Stimulated activated CD4-positive, alpha-beta T cell treated with anti-CD3 and anti-CD28 coated beads, TNF-alpha, amount 100 ng/mL, for 1 hour (primary cell): Measurements from ENCODE around the gene RUVBL1.

ENCODE experiments used
- DNase-seq, 3 donors: peaks; one replicate each; pipeline ENCODE4 v3.0.0-alpha.2; 2020; ENCODE audit warnings: low read depth in 3 of 3, low spot score in 1 of 3

RUVBL1 gene

DNA sequence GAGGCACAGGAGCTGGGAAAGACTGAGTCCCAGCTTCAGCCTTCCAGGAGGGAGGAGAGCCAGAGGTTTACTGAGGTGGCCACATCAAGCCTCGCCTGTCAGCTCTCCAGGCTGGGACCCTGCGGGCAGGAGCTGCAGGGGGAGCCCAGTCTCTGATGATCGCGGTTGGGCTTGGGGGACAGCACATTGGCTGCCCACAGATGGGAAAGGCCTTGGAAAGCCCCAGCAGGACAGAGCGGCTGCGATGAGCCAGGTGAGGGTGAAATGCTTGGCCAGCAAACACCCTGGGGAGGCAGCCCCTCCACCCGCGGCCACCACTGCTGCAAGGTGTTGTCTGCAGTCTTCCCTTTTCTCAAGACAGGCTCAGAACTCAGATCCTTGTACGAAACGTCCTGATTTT is 40.2 kb downstream of the RUVBL1 start:
- no peak for DNase-seq

DNA sequence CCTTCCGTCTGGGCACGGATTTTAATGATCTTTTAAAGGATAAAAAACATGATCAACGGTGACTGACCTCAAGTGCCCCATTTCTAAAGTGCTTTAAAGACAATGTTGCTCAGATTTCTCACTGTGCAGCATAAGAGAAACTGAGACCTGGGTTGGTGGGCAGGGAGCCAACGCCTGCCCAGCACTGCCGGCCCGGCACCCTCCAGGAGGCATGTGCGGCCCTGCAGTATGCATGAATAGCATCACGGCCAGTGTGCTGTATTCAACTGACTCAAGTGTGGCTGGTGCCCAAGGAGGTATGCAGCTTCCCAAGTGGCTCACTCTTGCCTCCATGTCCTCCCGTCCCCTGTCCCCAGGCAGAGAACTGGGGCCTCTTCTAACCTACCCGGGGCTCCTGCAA is 41.1 kb downstream of the RUVBL1 start:
- no peak for DNase-seq

DNA sequence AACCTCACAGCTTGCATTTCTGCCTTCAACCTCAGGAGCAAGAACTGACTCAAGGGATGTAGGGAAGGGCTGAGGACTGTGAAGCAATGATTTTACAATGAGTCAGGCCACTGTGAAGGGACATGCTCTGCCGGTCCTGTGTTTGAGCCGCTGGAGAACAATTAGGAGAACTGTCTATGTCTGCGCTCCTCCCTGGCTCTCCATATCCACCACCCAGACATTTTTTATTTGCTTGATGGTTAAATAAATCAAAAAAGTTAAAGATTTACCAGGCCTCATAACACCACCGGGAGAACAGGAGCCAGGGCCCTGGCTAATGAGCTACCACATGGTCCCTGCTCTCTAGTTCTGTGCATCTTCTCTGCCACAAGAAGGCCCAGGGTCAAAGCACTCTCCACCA is 41.8 kb downstream of the RUVBL1 start:
- DNase-seq: no peak

DNA sequence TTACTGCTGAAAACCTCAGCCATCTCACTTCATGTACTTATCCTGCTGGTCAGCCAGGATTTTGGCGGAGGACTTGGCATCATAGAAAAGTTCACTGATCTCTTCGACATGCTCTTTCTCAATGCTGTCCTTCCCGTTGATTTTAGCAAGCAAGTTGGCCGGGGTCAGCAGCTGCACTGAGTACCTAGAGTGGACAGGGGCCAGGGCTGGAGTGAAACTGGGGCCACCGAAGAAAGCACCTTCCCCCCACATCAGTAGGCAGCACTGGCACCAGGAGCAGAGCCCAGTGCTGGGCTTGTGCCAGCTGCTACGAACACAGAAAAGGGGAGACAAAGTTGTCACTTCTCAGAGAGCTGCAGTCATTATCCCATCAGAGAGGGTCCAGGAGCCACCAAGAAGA is 42.4 kb downstream of the RUVBL1 start:
- DNase-seq: no peak

DNA sequence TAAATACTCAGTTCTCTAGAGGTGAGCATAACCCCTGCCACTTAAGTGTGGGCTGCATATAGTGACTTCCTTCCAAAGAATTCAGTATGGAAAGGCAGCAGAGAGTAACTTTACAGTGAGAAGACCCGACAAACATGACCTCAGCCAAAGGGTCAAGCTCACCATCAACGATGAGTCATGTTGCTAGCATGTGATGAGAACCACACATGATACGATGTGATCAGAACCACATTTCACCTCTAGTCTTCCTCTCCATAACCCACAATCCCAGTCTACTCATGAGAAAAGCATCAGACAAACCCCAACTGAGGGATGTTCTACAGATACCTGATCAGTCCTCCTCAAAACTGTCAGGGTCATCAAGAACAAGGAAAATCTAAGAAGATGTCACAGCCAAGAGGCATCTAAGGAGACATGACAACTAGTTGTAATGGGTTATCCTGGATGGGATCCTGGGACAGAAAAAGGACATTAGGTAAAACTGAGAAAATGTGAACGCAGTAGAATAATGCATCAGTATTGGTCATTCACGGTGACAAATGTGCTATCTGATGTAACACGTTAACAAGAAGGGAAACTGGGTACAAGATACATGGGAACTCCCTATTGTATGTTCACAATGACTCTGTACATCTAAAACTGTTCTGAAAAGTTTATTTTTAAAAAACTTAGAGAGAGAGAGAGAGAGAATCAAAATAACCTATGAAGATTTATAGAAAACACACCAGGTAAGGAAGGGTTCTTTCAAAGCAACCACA is 43.1 kb downstream of the RUVBL1 start:
- no peak for DNase-seq

DNA sequence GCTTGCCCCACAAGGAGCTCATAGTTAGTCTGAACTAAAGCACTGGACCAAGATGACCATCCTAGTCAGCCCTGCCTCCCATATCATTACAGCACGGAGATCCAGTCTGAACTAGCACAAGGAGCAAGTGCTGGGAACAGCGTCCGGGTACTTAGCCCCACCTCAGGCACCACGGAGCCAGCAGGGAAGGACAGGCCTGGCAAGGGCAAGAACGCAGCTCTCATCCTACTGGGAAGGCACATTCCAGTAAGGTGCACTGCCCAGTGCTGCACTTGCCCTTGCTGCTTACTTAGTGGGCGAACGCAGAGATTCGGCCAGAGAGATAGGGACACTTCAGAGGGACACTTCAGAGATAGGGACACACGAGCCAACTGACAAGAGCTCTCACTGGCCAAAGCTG is 43.8 kb downstream of the RUVBL1 start:
- no peak for DNase-seq

DNA sequence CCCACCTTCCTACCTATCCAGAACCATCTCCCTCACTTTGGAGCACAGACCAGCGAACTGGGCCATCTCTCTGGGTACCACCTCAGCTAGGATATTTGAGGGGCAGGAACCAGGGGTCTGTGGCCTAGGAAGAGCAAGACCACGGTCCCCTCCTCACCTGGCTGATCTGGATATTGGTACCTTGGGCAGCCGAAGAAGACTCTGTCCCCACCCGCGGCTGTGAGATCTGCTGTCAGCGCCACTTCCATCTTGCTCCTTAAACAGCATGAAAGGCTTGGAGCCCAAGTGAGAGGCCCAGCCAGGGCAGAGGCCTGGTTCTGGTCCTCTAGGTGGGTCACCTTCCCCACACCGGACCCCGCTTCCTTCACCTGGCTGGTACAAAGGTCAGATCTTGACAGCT is 44.7 kb downstream of the RUVBL1 start:
- no peak for DNase-seq

DNA sequence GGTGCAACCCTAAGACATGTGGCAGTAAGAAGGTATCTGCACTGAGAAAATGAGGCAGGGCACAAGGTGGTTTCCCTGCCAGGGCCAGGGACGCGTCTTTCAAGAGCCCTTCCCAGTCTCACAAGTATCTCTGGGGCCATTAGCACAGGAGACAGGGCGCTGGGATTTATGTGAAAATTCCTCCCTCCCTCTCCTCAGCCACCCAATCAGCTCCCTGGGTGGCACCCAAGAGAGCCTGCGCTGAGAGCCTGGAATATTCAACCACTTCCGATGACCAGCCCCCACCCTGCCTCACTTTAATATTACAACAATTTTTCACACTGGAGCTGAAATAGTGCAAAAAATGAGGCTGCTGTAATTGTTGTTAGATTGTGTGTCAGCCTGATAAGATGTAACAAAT is 45.3 kb downstream of the RUVBL1 start:
- no peak for DNase-seq

DNA sequence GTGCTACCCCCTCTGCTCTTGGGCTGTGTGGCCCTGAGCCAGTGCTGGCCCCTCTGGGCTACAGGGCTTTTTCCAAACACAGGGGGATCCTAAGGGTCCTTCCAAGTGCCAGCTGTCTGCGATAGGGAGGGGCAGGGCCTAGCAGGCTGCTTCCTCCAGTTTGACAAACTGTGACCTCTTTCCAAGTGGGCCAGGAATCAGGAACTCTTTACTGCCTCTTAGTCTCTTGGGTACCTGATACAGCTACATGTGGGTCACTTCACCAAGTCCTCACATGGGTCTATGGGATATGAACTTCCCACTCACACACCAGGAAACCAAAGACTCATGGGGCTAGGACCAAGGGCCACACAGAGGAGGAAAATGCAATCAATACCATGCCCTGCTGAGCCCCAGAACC is 45.9 kb downstream of the RUVBL1 start:
- no peak for DNase-seq

DNA sequence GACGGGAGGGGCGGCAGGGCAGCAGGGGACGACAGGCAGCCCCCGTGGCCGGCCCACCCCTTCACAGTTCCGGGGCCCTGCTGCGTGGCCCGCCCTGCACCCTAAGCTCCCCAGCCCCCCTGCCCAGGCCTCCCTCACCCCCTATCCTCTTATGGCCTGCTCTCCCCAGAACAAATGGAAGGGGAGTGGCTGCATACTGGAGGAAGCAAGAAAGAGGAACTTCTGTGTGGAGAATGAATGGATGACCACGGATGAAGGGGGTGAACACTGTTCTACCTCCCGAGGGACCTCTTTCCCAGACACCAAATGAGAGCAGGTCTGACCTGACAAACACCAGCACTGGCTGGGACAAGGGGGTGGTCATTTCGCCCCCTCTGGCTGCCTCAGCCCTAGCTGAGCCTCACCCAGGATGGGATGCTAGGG is 46.4 kb downstream of the RUVBL1 start:
- no peak for DNase-seq

DNA sequence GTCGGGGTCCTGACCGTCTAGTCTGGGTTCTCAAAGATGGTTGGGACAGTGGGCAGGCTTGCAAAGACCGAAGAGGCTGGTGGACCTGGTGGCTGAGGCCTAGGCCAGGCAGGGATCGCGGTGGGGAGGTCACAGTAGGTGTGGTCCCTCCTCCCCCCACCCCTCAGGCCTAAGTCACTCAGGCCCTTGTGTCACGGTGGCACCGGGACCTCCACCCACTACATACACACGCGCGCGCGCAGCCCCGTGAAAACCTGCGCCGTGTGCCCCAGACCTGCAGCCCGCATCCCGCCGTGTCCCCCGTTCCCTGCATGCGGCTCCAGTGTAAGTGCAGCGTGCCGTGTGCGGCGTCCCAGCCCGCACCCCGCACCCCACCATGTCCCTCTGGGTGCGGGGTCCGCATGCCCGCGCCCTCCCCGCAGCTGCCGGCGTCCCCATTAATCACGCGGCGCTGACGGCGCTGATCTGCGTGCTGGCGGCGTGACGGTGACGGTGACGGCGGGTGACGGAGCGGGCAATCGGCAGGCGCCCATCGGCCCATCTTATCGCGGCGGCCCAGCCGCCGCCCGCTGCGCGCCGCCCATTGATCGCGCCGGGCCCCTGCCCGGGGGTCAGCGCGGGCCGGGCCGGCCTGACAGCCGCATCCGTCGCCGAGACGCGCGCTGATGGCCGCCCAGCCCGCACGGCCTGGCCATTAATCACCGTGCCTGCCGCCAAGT is 47.0 kb downstream of the RUVBL1 start:
- DNase-seq: no peak

DNA sequence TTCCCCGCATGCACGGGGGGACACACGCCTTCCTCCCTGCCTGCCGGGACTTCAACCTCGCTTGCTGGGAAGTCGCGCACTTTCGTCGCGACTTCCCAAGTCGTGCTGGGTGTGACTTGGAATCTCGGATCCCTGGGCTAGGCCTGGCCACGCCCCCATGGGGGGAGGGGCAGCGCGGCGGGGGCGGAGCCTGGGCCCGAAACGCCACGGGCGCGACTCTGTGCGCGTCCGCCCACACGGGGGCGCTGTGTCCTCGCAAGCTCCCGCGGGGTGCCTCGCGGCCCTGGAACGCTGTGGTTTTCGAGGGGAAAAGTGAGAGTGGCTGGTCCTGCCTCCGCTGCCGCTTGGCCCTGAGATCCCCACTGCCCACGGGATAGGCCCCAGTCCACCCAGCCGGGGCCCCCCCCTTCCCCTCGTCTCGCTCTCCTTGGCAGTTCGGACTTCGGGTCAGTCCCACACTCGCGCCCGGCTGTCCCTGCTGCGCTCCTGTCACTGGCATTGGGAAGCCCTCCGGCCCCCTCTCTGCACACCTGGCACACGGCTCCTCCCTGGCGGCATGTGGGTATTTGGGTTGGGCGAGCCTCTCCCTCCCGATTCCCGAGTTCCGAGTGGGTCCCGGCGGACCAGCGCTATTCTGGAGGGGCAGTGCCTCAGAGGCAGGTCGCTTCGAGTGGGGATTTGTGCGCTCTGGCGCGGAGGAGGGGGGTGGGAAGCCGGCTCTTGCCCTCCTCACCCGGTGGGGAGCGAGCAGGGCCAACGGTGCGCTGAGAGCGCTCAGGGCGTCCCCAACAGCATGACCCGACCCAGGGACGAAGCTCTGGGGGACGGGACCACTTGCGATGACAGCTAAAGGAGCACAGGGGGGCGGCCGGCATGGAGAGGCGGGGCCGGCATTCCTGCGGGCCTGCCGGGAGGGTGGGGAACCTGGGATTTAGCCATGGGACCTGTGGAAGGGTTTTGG is 47.8 kb downstream of the RUVBL1 start:
- peak; percentile 49 to 89 (median 72) for DNase-seq

DNA sequence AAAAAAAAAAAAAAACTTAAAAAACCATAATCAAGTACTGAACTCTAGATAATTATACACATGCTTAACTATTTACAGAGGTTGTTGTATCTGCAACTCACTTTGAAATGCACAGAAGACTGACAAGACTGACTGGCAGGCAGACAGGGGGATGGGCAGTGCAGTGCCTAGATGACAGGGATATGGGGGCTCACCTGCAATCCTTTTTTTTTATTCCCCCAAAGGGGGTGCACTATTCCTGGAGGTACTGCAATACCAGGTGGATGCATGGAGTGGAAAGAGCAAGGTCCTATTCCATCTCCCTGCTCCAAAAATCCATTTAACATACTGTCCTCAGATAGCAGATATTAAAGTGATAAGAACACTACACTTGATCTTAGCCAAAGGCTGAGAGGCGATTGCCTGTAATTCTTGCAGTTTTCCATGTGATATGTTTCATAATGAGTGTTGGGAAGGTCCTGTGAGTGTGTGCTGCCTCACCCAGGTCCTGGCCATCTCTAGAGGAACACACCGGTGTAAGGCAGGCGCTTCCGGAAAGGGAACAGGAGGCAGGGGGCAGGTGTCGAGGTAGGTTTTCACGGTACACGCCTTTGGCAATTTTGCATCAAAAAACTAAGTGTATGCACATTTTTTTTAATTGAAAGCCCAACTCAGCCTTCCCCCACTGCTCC is 48.6 kb downstream of the RUVBL1 start:
- no peak for DNase-seq

DNA sequence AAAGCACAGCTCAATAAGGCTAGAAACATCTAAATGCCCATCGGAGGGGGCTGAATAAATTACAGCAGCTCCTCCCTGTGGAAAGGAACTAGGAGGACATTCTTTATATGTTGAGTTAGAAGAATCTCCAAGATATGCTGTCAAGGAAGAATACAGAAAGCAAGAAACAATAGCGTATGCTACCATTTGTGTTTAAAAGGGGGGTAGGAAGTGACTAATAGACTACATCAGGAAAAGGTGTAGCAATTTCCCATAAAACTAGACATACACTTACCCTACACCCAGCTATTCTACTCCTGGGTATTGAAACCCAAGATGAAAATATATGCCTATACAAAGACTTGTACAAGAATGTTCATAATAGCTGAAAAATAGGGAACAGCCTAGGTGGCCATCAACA is 49.8 kb downstream of the RUVBL1 start:
- DNase-seq: no peak

DNA sequence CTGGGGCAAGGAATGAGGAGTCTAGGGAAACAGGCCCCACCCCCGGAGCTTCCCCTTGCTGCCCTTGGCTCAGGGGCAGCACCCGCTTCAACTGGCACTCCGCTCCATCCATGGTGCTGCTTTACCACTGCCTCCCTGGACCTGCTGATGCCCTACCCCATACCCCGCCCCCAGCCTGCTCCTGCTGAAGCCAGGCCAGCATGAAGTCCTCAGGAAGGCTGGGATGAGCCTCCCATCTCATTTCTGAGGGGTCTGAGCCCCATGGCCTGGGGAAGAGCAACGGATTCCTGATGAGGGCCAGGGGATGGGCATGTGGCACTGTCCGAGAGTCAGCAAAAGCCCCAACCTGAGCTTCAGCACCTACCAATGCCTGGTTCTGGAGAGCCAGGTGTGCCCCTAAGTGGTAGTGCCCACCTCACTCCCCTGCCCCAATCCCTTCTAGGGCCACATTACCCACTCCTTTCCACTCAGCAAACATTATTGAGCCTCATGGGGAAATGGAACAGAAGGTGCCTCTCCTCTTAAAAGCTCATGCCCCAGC is 50.4 kb downstream of the RUVBL1 start:
- no peak for DNase-seq

DNA sequence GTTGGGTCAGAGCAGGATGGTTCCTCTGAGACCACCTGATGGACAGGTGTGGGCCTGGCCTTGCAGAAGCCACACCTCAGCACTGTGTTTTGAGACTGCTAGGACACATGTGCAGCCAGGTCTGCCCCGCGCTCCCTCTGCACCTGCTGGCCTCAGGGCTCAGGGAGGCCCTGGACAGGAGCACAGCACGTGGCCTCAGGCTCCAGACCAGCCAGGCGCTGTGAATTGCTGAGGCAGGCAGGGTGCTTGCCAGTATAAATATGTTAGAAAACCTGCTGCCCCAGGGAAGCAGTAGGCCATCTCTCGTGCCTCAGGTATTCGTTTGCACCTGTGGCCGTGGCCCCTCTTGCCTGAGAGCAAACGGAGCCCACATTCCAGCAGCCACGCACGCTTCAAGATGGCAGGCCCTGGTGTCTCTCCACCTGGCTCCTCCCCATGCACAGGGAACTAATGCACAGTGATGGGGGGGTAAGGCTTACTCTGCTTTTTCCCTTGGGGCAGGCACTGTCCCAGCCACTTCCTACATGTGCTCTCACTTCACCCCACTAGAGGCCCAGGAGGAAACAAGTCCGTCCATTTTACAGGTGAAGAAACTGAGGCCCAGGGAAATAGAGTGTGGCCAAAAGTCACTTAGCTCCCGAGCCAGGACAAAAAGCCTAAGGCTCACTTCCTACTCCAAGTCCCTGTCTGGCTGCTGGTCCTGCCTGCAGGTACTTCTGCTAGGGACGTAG is 51.0 kb downstream of the RUVBL1 start:
- DNase-seq: no peak

DNA sequence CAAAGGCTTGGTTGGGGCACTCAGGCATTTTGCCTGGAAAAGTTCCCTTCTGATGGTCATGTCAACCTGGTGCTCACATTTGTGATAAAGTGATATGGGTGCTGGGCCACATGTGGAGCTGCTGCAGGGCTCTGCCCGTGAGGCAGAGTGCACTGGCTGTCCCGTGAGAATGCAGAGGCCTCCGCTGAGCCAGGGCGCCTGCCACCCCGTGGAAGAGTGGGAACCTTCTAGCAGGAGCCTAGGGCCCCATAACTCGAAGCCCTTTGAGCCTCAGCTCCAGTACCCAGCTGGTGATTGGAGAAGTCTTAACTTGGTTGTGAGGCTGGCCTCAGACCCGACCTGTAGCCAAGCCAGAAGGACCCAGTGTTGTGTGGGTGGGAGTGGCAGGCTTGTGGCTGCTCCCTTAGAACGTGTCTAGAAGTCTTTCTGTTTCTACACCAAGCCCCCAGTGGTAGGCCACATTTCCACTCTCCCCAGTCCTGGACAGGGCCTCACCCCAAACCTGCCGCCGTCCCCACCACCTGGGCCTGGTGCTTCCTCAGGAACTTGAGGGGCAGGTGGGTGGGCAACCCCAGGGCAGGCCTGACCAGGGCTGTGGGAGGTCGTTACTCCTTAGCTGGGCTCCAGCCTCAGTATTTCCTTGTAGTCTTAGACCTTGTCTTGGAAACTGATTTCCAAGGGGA is 51.7 kb downstream of the RUVBL1 start:
- DNase-seq: no peak

DNA sequence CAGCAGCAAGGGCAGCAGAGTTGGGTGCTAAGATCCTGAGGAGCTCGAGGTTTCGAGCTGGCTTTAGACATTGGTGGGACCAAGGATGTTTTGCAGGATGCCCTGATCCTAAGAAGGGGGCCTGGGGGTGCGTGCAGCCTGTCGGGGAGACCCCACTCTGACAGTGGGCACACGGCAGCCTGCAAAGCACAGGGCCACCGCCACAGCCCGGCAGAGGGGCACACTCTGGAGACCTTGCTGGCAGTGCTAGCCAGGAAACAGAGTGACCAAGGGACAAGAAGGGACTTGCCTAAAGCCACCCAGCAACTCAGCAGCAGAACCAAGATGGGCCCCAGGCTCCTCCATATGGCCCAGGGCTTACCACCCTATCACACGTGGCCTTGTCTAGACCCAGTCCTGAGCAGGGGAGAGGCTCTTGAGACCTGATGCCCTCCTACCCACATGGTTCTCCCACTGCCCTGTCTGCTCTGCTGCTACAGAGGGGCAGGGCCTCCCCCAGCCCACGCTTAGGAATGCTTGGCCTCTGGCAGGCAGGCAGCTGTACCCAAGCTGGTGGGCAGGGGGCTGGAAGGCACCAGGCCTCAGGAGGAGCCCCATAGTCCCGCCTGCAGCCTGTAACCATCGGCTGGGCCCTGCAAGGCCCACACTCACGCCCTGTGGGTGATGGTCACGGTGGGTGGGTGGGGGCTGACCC is 52.6 kb downstream of the RUVBL1 start:
- no peak for DNase-seq

DNA sequence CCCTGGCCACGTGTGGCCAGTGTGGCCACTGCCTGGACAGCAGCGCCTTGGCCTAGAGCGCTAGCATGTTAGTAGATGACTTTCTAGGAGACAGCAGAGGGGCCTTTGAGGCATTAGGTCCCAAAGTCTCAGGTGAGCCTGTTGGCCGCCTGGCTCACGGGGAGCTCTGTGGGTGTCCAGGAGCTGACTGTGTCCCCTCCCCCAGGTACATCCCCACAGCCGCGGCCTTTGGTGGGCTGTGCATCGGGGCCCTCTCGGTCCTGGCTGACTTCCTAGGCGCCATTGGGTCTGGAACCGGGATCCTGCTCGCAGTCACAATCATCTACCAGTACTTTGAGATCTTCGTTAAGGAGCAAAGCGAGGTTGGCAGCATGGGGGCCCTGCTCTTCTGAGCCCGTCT is 54.3 kb downstream of the RUVBL1 start:
- no peak for DNase-seq
